Heart left ventricle (tissue), 16 donors: Measurements from ENCODE around the gene CYP2R1. TPM values are rescaled to one million over a fixed set of nuclear protein-coding genes. Genes with fewer than 3 reads are reported as not detected.

Source experiments
- ATAC-seq, 4 donors: fragments of 200-7000 bp; cut with Tn5 transposase; one replicate each; pipeline ENCODE4 v1.9.1; 2020 to 2022; ENCODE audit warnings: moderate library complexity in 4 of 4, mild to moderate bottlenecking in 3 of 4, moderate number of reproducible peaks in 1 of 4
- DNase-seq, 5 donors: peaks; one replicate each; pipeline ENCODE4 v3.0.0-alpha.2; 2020
- H3K27ac ChIP-seq, 12 donors: fragments of 200-600 bp; sonication (generic) in 4 of 12; one replicate each; pipeline versions ENCODE4 v1.5.0 to v1.8.0; 2016 to 2022; ENCODE audit warnings: mild to moderate bottlenecking in 2 of 12
- H3K27me3 ChIP-seq, 9 donors: fragments of 200-600 bp; sonication (generic) in 2 of 9; one replicate each; pipeline versions ENCODE4 v1.5.1 to v1.8.0; 2016 to 2022; ENCODE audit warnings: mild to moderate bottlenecking in 3 of 9
- H3K36me3 ChIP-seq, 9 donors: fragments of 200-600 bp; sonication (generic) in 2 of 9; one replicate each; pipeline versions ENCODE4 v1.5.0 to v1.8.0; 2018 to 2022; ENCODE audit warnings: mild to moderate bottlenecking in 2 of 9
- H3K4me1 ChIP-seq, 12 donors: fragments of 200-600 bp; sonication (generic) in 4 of 12; one replicate each; pipeline versions ENCODE4 v1.5.0 to v1.8.0; 2016 to 2022; ENCODE audit warnings: mild to moderate bottlenecking in 3 of 12
- H3K4me3 ChIP-seq, 12 donors: fragments of 200-600 bp; sonication (generic) in 4 of 12; one replicate each; pipeline versions ENCODE4 v1.5.0 to v1.8.0; 2017 to 2022; ENCODE audit warnings: mild to moderate bottlenecking in 9 of 12, moderate library complexity in 4 of 12
- H3K9me3 ChIP-seq, 12 donors: fragments of 200-600 bp; sonication (generic) in 4 of 12; one replicate each; pipeline versions ENCODE4 v1.5.0 to v1.8.0; 2016 to 2022; ENCODE audit warnings: mild to moderate bottlenecking in 1 of 12
- POLR2A ChIP-seq, 2 donors: fragments of 450-650 bp; IDR thresholded peaks; one replicate each; pipeline ENCODE4 v1.6.1; 2017; ENCODE audit warnings: antibody characterized with exemption in 2 of 2, mild to moderate bottlenecking in 2 of 2, moderate library complexity in 2 of 2
- WGBS, 4 donors: extraction: QIAGEN DNeasy Blood & Tissue Kit in 2 of 4; methylation state at CpG; one replicate each; pipeline versions ENCODE4 v1.1.5 to v1.1.7; 2013 to 2018; 5-methylcytosine and 5-hydroxymethylcytosine counted together
- intact Hi-C, 10 donors: fragments of 100-400 bp; cut with DNase I; formaldehyde crosslinking; loops; one replicate each; pipeline versions ENCODE4 v1.11.1 to v1.14.2; 2022
- polyA plus RNA-seq, 2 donors: library from polyadenylated mRNA; stranded (reverse); fragments of 200-250 nt; gene quantifications; one replicate each; pipeline ENCODE4 v1.2.3, GENCODE V29; 2013
- total RNA-seq, 9 donors: library from RNA; depleted of rRNA in 2 of 9; stranded (reverse); fragments of >200 nt in 2 of 9; fragmentation: NEBNext Ultra II Directional in 3 of 9; extraction: Animal tissue kit (Norgen Biotek cat#: 25700) in 3 of 9; gene quantifications; one replicate each; pipeline versions ENCODE4 v1.1.0 to v1.2.4, GENCODE V29; 2016 to 2023
- TF ChIP-seq, protein P1 (sequence below), 12 donors: fragments of 200-600 bp; sonication (generic) in 4 of 12; IDR thresholded peaks; one replicate each; pipeline versions ENCODE4 v1.5.0 to v1.8.0; 2018 to 2022; ENCODE audit warnings: antibody characterized with exemption in 12 of 12, mild to moderate bottlenecking in 5 of 12
- donor health status: ischemic (EF 13 %, LVEDD 7.1; RV severe dilation, severe dysfunction).
- donor health status: healthy with polysubstance abuse.
- donor health status: DM: no; HTN: yes; CAD: no.
- donor health status: DM: no; HTN: no; CAD: no.
- donor health status: ischemic (EF 25% LVEDD 6.9; RV normal size, moderate dysfunction).
- donor health status: ischemic (EF 25% LVEDD 5.7; RV mildly dilated, moderate dysfunction).
- donor health status: healthy.
- donor health status: DM: yes; HTN: yes; CAD: no.
- donor health status: ischemic (EF 35%, LVEDD 5.7; RV mildly dilated, moderate dysfunction).
- donor health status: nonischemic (EF 11% LVEDD 7.7; RV severe dilation, severe dysfunction).
- donor health status: DM: yes; HTN: yes; CAD: no.
- donor health status: PGD.
- donor health status: ischemic (EF 29% LVEDD 5.4; RV normal size, mild dysfunction).
- donor health status: nonischemic (EF 23%, LVEDD 6.1; RV moderate dilation, normal function).

The CYP2R1 gene
- total and polyA plus RNA-seq, 11 donors, result 4.4 to 13.7 (median 7.6) TPM

DNA sequence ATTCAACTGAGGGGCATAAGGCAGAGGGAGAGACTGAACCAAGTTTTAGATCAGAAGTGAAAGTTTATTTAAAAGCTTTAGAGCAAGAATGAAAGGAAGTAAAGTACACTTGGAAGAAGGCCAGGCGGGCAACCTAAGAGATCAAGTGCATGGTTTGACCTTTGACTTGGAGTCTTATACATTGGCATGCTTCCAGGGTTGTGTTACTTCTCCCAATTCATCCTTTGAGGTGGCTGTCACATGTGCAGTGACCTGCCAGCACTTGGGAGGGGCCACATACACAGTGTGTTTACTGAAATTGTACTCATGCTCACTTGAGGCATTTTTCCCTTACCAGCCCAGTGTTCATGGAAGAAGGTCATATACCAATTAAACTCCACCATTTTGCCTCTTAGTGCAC, 30.4 kb downstream of the CYP2R1 start:
- TF ChIP-seq, protein P1, sequence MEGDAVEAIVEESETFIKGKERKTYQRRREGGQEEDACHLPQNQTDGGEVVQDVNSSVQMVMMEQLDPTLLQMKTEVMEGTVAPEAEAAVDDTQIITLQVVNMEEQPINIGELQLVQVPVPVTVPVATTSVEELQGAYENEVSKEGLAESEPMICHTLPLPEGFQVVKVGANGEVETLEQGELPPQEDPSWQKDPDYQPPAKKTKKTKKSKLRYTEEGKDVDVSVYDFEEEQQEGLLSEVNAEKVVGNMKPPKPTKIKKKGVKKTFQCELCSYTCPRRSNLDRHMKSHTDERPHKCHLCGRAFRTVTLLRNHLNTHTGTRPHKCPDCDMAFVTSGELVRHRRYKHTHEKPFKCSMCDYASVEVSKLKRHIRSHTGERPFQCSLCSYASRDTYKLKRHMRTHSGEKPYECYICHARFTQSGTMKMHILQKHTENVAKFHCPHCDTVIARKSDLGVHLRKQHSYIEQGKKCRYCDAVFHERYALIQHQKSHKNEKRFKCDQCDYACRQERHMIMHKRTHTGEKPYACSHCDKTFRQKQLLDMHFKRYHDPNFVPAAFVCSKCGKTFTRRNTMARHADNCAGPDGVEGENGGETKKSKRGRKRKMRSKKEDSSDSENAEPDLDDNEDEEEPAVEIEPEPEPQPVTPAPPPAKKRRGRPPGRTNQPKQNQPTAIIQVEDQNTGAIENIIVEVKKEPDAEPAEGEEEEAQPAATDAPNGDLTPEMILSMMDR (IDR thresholded peaks at IDR 0.05), result no peak
- TF ChIP-seq POLR2A (IDR thresholded peaks at IDR 0.05), result no peak
- H3K36me3 ChIP-seq, result peaks cover 0 to 9% (median 0%) of the 10 kb centered on the region in 9 donors
- no peak for DNase-seq
- H3K27ac ChIP-seq, result no peak overlapping the region
- H3K9me3 ChIP-seq, result peaks cover 0 to 15% (median 0%) of the 10 kb centered on the region in 12 donors
- WGBS, 4 donors, result 88 to 95% (median 93%) methylated on average over 1 of the region's 1 CpG
- no peak for ATAC-seq
- H3K27me3 ChIP-seq, result no peaks in the 10 kb centered on the region
- intact Hi-C loops, result no loop called here
- H3K4me1 ChIP-seq, result no peaks in the 10 kb centered on the region
- no peak overlapping the region for H3K4me3 ChIP-seq

DNA sequence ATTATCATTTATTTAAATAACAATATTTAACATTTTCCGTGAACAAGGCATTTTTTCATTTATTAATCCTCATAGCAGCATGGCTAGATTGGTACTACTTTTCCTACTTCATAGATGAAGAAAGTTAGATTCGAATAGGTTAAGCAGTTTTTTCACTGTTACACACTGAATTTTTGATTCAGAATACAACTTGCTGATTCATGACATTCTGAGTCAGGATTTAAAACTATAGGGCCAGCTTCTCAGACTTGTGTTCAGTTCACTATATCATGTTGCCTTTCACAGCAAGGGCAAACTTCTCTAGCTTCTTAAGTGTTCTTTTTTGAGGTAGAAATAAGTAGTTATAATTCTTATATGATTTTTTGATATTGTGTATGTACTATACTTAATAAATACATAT, 31.5 kb downstream of the CYP2R1 start:
- H3K4me1 ChIP-seq, result no peaks in the 10 kb centered on the region
- ATAC-seq (no peak), DNase-seq (no peak)
- peaks cover 0 to 15% (median 0%) of the 10 kb centered on the region in 12 donors for H3K9me3 ChIP-seq
- H3K27me3 ChIP-seq, result no peaks in the 10 kb centered on the region
- no peak overlapping the region for H3K27ac ChIP-seq
- H3K4me3 ChIP-seq, result no peak overlapping the region
- 91 to 94% (median 93%) methylated on average over 2 of the region's 2 CpGs for WGBS, 4 donors
- peaks cover 0 to 9% (median 0%) of the 10 kb centered on the region in 9 donors for H3K36me3 ChIP-seq
- TF ChIP-seq POLR2A (IDR thresholded peaks at IDR 0.05), result no peak
- intact Hi-C loops, result no loop called here

DNA sequence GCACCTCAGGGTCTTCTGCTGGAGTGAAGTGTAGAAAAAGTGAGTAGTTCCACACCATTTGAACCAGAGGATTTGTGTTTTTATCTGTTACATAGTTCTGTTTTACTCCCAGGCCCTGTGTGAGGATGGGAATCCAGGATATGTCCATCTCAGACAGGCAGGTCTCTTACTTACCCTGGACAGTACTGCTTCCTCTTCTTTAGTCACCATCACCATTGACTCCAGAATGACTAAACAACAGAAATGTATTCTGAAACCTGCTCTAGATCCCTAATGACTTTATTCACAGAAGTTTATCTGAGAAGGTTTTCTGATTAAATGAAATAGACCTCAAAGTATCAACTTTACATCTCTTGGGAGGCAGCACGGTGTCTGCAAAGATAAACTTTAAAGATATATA, 33.6 kb downstream of the CYP2R1 start:
- H3K27me3 ChIP-seq, result no peaks in the 10 kb centered on the region
- DNase-seq (no peak), ATAC-seq (no peak)
- H3K9me3 ChIP-seq, result no peaks in the 10 kb centered on the region
- intact Hi-C loops, result no loop called here
- H3K4me1 ChIP-seq, result no peaks in the 10 kb centered on the region
- H3K36me3 ChIP-seq, result peaks cover 0 to 2% (median 0%) of the 10 kb centered on the region in 9 donors
- no peak overlapping the region for H3K27ac ChIP-seq
- TF ChIP-seq, protein P1 (IDR thresholded peaks at IDR 0.05), result no peak
- no peak for TF ChIP-seq POLR2A (IDR thresholded peaks at IDR 0.05)
- 77 to 97% (median 90%) methylated on average over 1 of the region's 1 CpG for WGBS, 4 donors
- no peak overlapping the region for H3K4me3 ChIP-seq

DNA sequence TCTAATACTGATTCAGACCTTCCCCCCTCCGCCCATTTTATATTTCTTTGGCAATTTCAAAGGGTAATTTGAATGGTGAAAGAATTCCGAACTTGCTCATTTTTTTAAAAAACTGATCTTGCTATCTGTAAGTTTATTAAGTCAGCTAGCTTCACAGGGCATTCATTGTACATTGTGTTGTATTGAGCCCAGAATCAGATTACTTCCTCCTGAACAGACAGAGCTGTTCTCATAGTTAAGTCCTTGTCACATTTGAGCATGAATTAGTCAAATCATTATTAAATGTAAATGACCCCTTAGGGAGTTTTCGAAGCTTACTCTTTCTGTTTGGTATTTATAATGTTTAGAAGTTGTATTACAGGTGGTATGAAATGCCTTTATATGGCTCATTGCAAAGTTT, 34.4 kb downstream of the CYP2R1 start:
- no peak for DNase-seq
- Histone ChIP-seq H3K4me3 (no peak overlapping the region), H3K27me3 (no peaks in the 10 kb centered on the region), H3K9me3 (no peaks in the 10 kb centered on the region), H3K4me1 (no peaks in the 10 kb centered on the region), H3K27ac (no peak overlapping the region), H3K36me3 (no peaks in the 10 kb centered on the region)
- TF ChIP-seq POLR2A (IDR thresholded peaks at IDR 0.05), result no peak
- TF ChIP-seq, protein P1 (IDR thresholded peaks at IDR 0.05), result no peak
- no peak for ATAC-seq
- intact Hi-C loops, result no loop called here
- 80 to 89% (median 85%) methylated on average over 3 of the region's 3 CpGs for WGBS, 4 donors

DNA sequence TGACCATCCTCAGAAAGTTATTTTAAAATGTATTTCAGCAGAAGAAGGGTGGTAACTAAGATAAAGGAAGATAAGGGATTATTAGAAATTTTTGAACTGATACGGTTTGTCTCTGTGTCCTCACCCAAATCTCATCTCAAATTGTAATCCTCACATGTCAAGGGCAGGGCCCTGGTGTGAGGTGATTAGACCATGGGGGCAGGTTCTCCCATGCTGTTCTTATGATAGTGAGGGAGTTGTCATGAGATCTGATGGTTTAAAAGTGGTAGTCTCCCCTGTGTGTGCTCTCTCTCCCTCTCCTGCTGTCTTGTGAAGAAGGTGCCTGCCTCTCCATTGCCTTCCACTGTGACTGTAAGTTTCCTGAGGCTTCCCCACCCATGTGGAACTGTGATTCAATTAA, 36.1 kb downstream of the CYP2R1 start:
- Histone ChIP-seq H3K9me3 (no peaks in the 10 kb centered on the region), H3K4me1 (no peaks in the 10 kb centered on the region), H3K27me3 (no peaks in the 10 kb centered on the region), H3K4me3 (no peak overlapping the region), H3K36me3 (no peaks in the 10 kb centered on the region), H3K27ac (no peak overlapping the region)
- ATAC-seq (no peak), DNase-seq (no peak)
- intact Hi-C loops, result no loop called here
- 74 to 88% (median 85%) methylated on average over 1 of the region's 1 CpG for WGBS, 4 donors
- TF ChIP-seq, protein P1 (IDR thresholded peaks at IDR 0.05), result no peak
- no peak for TF ChIP-seq POLR2A (IDR thresholded peaks at IDR 0.05)
